ENCODE results near the gene CHMP6. TPM values are rescaled to one million over a fixed set of nuclear protein-coding genes. Genes with fewer than 3 reads are reported as not detected.

CHMP6 gene
- total RNA-seq, 2 donors from 2014 or later = 28.4 to 32.5 TPM

DNA sequence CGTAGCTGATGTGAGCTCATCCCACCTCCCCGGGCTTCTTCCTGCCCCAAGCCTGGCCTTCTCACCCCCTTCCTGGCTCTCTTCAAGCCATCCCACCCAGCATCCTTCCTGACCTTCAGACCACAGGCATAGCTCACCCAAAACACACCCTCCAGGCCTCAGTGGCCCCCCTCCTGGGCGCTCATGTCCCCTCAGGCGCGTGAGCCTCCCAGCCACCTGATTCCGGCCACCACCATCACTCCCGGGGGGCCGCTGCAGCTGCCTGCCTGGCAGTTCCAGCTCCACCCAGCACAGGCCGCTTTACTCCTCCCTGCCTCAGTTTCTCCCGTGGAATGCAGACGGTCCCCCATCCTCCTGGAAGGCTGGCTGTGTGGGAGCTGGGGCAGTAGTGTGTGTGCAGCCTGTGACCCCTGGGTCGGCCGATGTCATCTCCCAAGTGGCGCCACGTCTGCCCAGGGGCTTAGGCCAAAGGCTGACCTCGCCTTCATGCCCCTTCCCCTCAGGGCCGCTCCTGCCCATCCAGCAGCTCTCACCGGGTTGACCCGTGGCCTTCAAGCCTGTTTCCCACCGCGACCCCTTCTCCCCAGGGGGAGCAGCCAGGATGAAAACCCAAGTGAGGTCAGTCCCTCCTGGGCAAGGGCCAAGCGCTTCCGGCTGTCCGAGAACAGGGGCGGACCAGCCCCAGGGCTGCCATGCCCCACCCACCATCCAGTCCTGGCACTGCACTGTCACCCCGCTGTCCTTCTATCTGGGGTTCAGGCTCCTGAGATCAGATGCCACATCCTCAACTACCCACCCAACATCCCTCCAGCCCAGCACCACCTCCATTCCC lies 11.9 kb upstream of the CHMP6 start:
- Mint-ChIP-seq H3K27me3 (ENCODE audit: insufficient read depth) (peaks cover 20% of the 10 kb centered on the region), H3K4me1 (no peaks in the 10 kb centered on the region), H3K4me3 (peak overlapping the region; percentile 10), H3K9me3 (peaks cover 4% of the 10 kb centered on the region), H3K27ac (no peak overlapping the region), H3K36me3 (ENCODE audit: low read depth) (no peaks in the 10 kb centered on the region)
- H3K9ac ChIP-seq (ENCODE audit: extremely low read depth, low read length, poor library complexity, severe bottlenecking) = no peak overlapping the region
- H3K27ac ChIP-seq (ENCODE audit: low read depth, low read length) = no peak overlapping the region
- WGBS, 2 experiments (ENCODE audit: insufficient coverage in 1 of 2, insufficient read length in 1 of 2) = 89 to 95% methylated on average over 9 to 26 of the region's 26 CpGs
- DNase-seq = no peak
- no peaks in the 10 kb centered on the region for H3K4me1 ChIP-seq (ENCODE audit: control insufficient read depth, insufficient read depth, low read length)
- no peaks in the 10 kb centered on the region for H3K9me3 ChIP-seq (ENCODE audit: control insufficient read depth, low read length)
- TF ChIP-seq CTCF (conservative IDR thresholded peaks at IDR 0.05) = no peak
- H3K4me3 ChIP-seq (ENCODE audit: low read length) = no peak overlapping the region
- no peaks in the 10 kb centered on the region for H3K36me3 ChIP-seq (ENCODE audit: control insufficient read depth, insufficient read depth, low read length)
- peaks cover 8% of the 10 kb centered on the region for H3K27me3 ChIP-seq (ENCODE audit: control insufficient read depth, insufficient read depth, low read length, poor library complexity, severe bottlenecking)

DNA sequence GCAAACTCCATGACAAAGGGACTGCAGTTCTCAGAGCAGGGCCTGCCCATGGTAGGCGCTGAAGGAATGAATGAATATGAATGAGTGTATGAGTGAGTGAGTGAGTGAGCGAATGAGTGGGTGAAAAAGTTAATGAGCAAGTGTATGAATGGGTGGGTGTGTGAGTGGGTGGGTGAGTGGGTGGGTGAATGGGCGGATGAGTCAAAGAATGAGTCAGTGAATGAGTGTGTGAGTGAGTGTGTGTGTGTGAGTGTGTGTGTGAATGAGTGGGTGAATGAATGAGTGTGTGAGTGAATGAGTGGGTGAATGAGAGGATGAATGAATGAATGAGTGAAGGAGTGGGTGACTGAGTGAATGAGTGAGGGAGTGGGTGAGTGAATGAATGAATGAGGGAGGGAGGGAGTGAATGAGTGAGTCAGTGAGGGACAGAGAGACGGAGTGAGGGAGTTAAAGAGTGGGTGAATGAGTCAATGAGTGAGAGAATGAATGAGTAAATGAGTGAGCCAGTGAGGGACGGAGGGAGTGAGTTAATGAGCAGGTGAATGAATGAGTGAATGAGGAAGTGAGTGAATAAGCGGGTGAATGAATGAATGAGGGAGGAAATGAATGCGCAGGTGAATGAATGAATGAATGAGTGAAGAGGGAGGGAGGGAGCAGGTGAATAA lies 11.1 kb upstream of the CHMP6 start:
- peaks cover 8% of the 10 kb centered on the region for H3K27me3 ChIP-seq (ENCODE audit: control insufficient read depth, insufficient read depth, low read length, poor library complexity, severe bottlenecking)
- H3K27me3 Mint-ChIP-seq (ENCODE audit: insufficient read depth) = peaks cover 20% of the 10 kb centered on the region
- H3K36me3 ChIP-seq (ENCODE audit: control insufficient read depth, insufficient read depth, low read length) = no peaks in the 10 kb centered on the region
- H3K9ac ChIP-seq (ENCODE audit: extremely low read depth, low read length, poor library complexity, severe bottlenecking) = no peak overlapping the region
- peak overlapping the region; percentile 29 for H3K4me3 ChIP-seq (ENCODE audit: low read length)
- H3K36me3 Mint-ChIP-seq (ENCODE audit: low read depth) = no peaks in the 10 kb centered on the region
- H3K27ac Mint-ChIP-seq = no peak overlapping the region
- peak overlapping the region; percentile 10 for H3K4me3 Mint-ChIP-seq
- no peak for DNase-seq
- 70 to 76% methylated on average over 7 of the region's 7 CpGs for WGBS, 2 experiments (ENCODE audit: insufficient coverage in 1 of 2, insufficient read length in 1 of 2)
- no peak overlapping the region for H3K27ac ChIP-seq (ENCODE audit: low read depth, low read length)
- H3K4me1 ChIP-seq (ENCODE audit: control insufficient read depth, insufficient read depth, low read length) = no peaks in the 10 kb centered on the region
- peaks cover 4% of the 10 kb centered on the region for H3K9me3 Mint-ChIP-seq
- no peaks in the 10 kb centered on the region for H3K9me3 ChIP-seq (ENCODE audit: control insufficient read depth, low read length)
- H3K4me1 Mint-ChIP-seq = no peaks in the 10 kb centered on the region
- no peak for TF ChIP-seq CTCF (conservative IDR thresholded peaks at IDR 0.05)

DNA sequence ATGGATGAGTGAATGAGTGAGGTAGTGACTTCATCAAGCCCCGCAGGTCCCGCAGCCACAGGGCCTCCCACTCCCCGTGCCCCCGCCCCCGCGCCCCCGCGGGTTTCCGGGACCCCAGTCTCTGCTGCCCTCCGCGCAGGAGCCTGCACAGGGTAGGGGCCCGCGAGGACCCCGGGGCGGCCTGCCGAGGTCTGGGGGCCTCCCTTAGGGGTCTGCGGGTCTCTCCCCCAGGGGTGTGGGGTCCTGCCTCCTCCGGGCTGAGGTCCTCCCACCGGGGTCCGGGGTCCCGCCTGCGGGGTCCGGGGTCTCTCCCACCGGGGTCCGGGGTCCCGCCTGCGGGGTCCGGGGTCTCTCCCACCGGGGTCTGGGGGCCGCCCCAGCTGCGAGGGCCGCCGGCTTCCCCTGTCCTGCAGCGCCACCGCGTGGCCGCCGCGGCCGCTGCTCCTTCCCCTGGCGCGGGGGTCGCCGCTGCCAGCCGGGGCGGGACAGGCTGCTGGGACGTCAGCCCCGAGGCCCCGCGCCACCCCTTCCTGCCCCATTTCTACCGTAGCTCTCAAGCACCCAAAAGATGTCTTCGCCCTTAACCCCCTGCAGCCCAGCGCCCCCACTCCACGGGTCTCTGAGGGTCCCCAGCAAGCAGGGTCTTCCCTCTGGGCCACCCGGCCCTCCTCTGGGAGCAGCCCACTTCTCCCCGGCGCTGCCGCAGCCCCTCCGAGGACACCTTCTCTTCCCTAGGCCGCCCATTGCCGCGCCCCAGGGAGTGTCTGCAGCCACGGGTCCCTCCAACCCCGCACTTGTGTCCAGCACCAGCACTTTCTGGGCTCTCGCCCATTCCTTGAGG lies 10.4 kb upstream of the CHMP6 start:
- H3K4me3 Mint-ChIP-seq = peak overlapping the region; percentile 45
- no peak overlapping the region for H3K27ac Mint-ChIP-seq
- H3K36me3 ChIP-seq (ENCODE audit: control insufficient read depth, insufficient read depth, low read length) = no peaks in the 10 kb centered on the region
- H3K27me3 ChIP-seq (ENCODE audit: control insufficient read depth, insufficient read depth, low read length, poor library complexity, severe bottlenecking) = peaks cover 8% of the 10 kb centered on the region
- peak; percentile 92 for DNase-seq
- no peaks in the 10 kb centered on the region for H3K4me1 ChIP-seq (ENCODE audit: control insufficient read depth, insufficient read depth, low read length)
- no peaks in the 10 kb centered on the region for H3K4me1 Mint-ChIP-seq
- no peak overlapping the region for H3K27ac ChIP-seq (ENCODE audit: low read depth, low read length)
- peaks cover 21% of the 10 kb centered on the region for H3K27me3 Mint-ChIP-seq (ENCODE audit: insufficient read depth)
- no peaks in the 10 kb centered on the region for H3K36me3 Mint-ChIP-seq (ENCODE audit: low read depth)
- peak overlapping the region; percentile 29 for H3K4me3 ChIP-seq (ENCODE audit: low read length)
- WGBS, 2 experiments (ENCODE audit: insufficient coverage in 1 of 2, insufficient read length in 1 of 2) = 13% methylated on average over 33 to 65 of the region's 65 CpGs
- no peaks in the 10 kb centered on the region for H3K9me3 ChIP-seq (ENCODE audit: control insufficient read depth, low read length)
- TF ChIP-seq CTCF (conservative IDR thresholded peaks at IDR 0.05) = peak; percentile 99
- no peak overlapping the region for H3K9ac ChIP-seq (ENCODE audit: extremely low read depth, low read length, poor library complexity, severe bottlenecking)
- peaks cover 4% of the 10 kb centered on the region for H3K9me3 Mint-ChIP-seq
